Muscle layer of duodenum (tissue), 2 donors: Measurements from ENCODE around the gene GCC2.
"Not testable (repeated sequence)": the region's sequence is repeated elsewhere in the genome, so short reads cannot be mapped to it uniquely, and the experiment has no call there.

Experiments used
- H3K27ac ChIP-seq: one replicate; pipeline ENCODE4 v1.7.0; 2013; ENCODE audit warnings: mild to moderate bottlenecking, low read length
- H3K27me3 ChIP-seq: one replicate; pipeline ENCODE4 v1.7.0; 2013; ENCODE audit warnings: low read depth, mild to moderate bottlenecking, control low read depth, low read length
- H3K36me3 ChIP-seq, 2 donors: one replicate each; pipeline ENCODE4 v1.7.0; 2013; ENCODE audit warnings: low read length in 2 of 2, control low read depth in 1 of 2, mild to moderate bottlenecking in 1 of 2; ENCODE audit not compliant: insufficient read depth in 2 of 2, control insufficient read depth in 1 of 2
- H3K4me1 ChIP-seq, 2 donors: one replicate each; pipeline ENCODE4 v1.7.0; 2013; ENCODE audit warnings: low read length in 2 of 2, mild to moderate bottlenecking in 2 of 2, control low read depth in 1 of 2, moderate library complexity in 1 of 2; ENCODE audit not compliant: insufficient read depth in 2 of 2, control insufficient read depth in 1 of 2
- H3K4me3 ChIP-seq, 2 donors: one replicate each; pipeline ENCODE4 v1.7.0; 2013; ENCODE audit warnings: low read length in 2 of 2, low read depth in 1 of 2, mild to moderate bottlenecking in 1 of 2
- H3K9me3 ChIP-seq, 2 donors: one replicate each; pipeline ENCODE4 v1.7.0; 2013; ENCODE audit warnings: low read length in 2 of 2, control low read depth in 1 of 2, mild to moderate bottlenecking in 1 of 2; ENCODE audit not compliant: control insufficient read depth in 1 of 2
- donor health status: healthy.

The GCC2 gene

DNA sequence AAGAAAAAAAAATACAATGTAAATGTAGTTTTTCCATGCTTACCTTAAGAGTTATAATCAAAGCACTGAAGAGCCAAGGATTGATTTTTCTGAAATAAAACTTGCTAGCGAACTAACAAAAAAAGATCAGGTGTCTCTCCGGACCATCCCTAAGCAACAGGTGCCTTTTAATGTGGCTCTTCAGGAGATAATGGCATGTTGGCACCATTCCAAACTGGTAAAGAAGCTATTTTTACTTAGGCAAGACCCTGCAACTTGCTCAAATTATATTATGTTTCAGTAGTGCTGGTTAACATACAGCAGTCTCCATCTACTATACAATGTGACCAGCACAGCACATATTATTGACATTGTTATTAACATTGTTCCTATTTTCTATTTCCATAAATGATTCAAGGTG is 2.3 kb upstream of the GCC2 start:
- Histone ChIP-seq H3K9me3 (no peaks in the 10 kb centered on the region), H3K27me3 (no peaks in the 10 kb centered on the region), H3K4me1 (peaks cover 7 to 14% of the 10 kb centered on the region in 2 donors), H3K36me3 (no peaks in the 10 kb centered on the region), H3K27ac (no peak overlapping the region), H3K4me3 (no peak overlapping the region)

DNA sequence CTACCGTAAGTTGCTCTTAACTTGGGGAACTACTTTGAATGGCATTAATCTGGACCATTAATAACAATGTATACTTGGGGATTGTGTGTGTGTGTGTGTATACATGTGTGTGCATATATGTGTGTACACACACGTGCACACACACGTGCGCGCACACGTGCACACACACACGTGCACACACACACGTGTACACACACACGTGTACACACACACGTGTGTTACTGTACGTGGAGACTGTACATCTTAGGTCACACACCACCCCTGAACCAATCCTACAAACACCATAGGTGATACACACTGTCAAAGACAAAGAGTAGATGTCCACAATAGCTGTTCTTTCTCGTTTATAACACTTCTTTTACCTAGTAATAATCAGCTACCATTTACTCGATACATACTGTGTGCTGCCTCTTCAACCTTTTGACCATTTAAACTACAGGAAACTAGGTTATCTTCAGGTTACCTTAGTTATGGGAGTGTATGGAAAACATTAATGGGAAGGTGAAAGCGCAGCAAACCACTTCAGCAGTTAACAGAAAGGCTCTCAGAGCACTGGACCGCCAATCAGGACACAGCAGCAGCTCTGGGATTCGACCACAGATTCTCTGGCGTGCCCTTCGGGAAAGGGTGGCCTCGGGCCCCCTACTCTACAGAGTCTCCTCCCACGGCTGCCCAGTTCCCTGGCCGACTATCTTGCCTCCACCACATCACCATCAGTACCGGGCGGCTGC is 894 bp upstream of the GCC2 start:
- Histone ChIP-seq H3K4me3 (peak overlapping the region; percentile 94 to 97), H3K4me1 (peaks cover 7 to 14% of the 10 kb centered on the region in 2 donors), H3K27ac (peak overlapping the region; percentile 97), H3K36me3 (peaks cover 0 to 5% of the 10 kb centered on the region in 2 donors), H3K27me3 (no peaks in the 10 kb centered on the region), H3K9me3 (no peaks in the 10 kb centered on the region)

DNA sequence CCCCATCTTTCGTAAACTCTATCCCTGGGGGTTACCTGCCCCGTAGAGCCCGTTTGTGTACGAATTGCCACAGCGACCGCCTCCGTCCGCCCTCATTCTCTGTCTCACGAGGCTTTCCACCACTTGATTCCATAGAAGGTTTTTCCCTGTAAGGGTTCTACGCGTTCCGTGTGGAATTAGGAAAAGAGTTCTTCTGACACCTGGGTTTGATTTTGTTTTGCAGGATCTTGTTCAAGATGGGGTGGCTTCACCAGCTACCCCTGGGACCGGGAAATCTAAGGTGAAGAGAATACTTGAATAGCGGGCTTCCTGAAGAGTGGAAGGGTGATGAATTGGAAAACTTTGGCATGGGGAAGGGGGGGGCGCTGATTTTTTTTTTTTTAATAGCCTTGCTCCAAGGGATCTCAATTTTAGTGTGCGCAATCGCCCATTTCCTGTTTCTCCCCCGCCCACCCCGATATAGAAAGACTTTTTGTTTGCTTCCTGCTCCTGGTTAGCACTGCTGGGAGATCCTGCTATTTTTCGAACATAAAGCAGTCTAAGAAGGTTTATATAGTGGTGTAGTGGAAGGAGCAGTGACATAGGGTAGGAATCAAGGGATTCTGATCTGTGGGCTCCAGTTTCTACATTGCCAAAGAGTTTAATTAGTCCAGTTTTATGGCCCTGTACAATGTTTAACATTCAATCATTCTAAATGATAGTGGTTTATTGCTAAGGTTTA is 564 bp downstream of the GCC2 start:
- Histone ChIP-seq H3K9me3 (no peaks in the 10 kb centered on the region), H3K4me3 (peak overlapping the region; percentile 94 to 97), H3K27ac (peak overlapping the region; percentile 97), H3K27me3 (no peaks in the 10 kb centered on the region), H3K4me1 (peaks cover 7 to 14% of the 10 kb centered on the region in 2 donors), H3K36me3 (peaks cover 5 to 17% of the 10 kb centered on the region in 2 donors)

DNA sequence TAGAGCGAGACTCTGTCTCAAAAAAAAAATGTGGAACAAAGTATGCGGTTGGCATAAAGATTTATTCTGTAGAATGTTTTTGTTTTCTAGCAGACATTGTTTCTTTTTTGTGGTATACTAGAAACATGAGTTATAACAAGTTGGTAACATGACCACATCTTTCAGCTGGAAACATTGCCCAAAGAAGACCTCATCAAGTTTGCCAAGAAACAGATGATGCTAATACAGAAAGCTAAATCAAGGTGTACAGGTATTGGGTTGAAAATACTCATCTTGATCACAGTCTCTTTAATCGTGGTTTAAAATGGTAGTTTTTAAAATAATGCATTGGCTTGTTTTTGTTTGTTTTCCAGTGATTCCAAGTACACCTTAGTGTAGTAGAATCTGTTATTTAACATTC is 1.9 kb downstream of the GCC2 start:
- H3K9me3 ChIP-seq = peaks cover 0 to 1% of the 10 kb centered on the region in 2 donors
- H3K27ac ChIP-seq = no peak overlapping the region
- no peak overlapping the region for H3K4me3 ChIP-seq
- H3K4me1 ChIP-seq = peaks cover 7 to 14% of the 10 kb centered on the region in 2 donors
- peaks cover 12 to 30% of the 10 kb centered on the region in 2 donors for H3K36me3 ChIP-seq
- no peaks in the 10 kb centered on the region for H3K27me3 ChIP-seq

DNA sequence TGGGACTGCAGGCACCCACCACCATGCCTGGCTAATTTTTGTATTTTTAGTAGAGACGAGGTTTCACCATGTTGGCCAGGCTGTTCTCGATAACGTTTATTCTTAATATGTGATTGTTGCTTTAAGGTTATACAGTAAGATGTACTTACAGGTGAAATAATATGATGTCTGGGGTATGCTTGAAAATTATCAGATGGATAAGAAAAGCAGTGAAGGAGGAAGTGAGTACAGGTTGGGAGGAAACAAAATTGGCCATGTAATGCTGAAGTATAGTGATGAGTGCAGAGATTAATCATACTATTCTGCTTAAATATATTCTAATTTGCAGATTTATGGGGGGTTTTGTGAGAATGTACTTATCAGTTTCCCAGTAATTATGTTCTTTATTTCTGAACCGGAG is 3.0 kb downstream of the GCC2 start:
- peaks cover 21 to 41% of the 10 kb centered on the region in 2 donors for H3K36me3 ChIP-seq

DNA sequence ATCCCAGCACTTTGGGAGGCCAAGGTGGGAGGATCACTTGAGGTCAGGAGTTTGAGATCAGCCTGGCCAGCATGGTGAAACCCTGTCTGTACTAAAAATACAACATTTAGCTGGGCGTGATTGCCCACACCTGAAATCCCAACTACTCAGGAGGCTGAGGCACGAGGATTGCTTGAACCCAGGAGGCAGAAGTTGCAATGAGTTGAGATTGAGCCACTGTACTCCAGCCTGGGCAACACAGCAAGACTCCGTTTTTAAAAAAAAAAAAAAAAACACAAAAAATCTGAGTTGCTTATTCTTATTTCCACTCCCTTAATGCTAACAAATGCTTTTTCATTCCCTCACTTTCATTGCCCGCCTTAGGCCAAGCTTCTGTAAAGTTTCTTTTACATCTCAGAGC is 4.5 kb downstream of the GCC2 start:
- not testable (repeated sequence) for H3K27me3 ChIP-seq, H3K4me1 ChIP-seq, H3K4me3 ChIP-seq, H3K27ac ChIP-seq
- peaks cover 22 to 56% of the 10 kb centered on the region in 2 donors for H3K36me3 ChIP-seq
- H3K9me3 ChIP-seq = peaks cover 0 to 13% of the 10 kb centered on the region in 2 donors

More for the DNA sequence above, 3.0 kb downstream of the GCC2 start:
- Histone ChIP-seq H3K4me3 (no peak overlapping the region), H3K4me1 (peaks cover 7 to 14% of the 10 kb centered on the region in 2 donors), H3K27me3 (no peaks in the 10 kb centered on the region), H3K9me3 (peaks cover 0 to 4% of the 10 kb centered on the region in 2 donors), H3K27ac (no peak overlapping the region)

DNA sequence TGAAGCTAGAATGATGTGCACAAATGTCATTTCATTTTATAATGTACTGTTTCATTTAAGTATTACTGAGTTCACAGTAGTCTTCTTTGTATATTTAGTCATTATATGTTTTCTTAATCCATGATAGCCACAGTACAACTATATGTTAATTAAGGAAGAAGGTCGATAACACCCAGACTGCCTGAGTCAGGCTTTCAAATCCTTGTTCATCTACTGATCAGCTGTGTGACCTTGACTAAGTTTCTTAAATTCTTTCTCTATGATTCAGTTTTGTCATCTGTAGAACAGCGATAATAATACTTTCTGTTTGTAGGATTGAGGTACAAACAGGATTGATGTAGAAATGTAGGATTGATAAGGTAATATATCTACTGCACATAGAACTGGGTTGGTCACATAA is 5.4 kb downstream of the GCC2 start:
- peaks cover 7 to 9% of the 10 kb centered on the region in 2 donors for H3K4me1 ChIP-seq
- H3K36me3 ChIP-seq = peaks cover 22 to 62% of the 10 kb centered on the region in 2 donors
- H3K4me3 ChIP-seq = no peak overlapping the region
- H3K9me3 ChIP-seq = peaks cover 0 to 15% of the 10 kb centered on the region in 2 donors
- no peaks in the 10 kb centered on the region for H3K27me3 ChIP-seq
- H3K27ac ChIP-seq = no peak overlapping the region

DNA sequence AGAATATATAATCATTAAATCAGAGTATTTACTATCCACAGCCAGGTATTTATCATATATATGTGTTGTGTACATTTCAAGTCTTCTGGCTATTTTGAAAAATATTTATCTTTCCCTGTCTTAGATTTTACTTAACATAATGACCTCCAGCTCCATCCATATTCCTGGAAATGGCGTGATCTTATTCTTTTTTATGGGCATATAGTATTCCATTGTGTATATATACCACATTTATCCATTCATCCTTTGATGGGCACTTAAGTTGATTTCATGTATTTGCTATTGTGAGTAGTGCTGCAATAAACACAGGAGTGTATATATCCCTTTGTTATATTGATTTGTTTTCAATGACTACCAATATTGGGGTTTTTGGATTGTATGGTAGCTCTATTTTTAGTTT is 6.6 kb downstream of the GCC2 start:
- no peaks in the 10 kb centered on the region for H3K27me3 ChIP-seq

DNA sequence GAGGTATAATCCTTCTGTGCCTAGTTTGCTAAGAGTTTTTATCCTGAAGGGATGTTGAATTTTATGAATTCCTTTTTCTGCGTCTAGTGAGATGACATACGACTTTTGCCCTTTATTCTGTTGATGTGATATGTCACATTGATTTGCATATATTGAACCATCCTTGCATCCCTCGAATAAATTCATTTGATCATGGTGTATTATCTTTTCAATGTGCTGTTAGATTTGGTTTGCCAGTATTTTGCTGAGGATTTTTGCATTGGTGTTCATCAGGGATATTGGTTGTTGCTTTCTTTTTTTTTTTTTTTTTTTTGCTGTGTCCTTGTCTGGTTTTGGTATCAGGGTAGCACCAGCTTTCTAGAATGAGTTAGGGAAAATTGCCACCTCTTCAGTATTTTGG is 9.1 kb downstream of the GCC2 start:
- Histone ChIP-seq H3K9me3 (peaks cover 0 to 15% of the 10 kb centered on the region in 2 donors), H3K36me3 (peaks cover 22 to 68% of the 10 kb centered on the region in 2 donors), H3K27me3 (no peaks in the 10 kb centered on the region), H3K4me3 (no peak overlapping the region), H3K27ac (no peak overlapping the region), H3K4me1 (no peaks in the 10 kb centered on the region)

More for the DNA sequence above, 6.6 kb downstream of the GCC2 start:
- Histone ChIP-seq H3K4me1 (peaks cover 0 to 2% of the 10 kb centered on the region in 2 donors), H3K9me3 (peaks cover 0 to 15% of the 10 kb centered on the region in 2 donors), H3K27ac (no peak overlapping the region), H3K4me3 (no peak overlapping the region), H3K36me3 (peaks cover 22 to 63% of the 10 kb centered on the region in 2 donors)

DNA sequence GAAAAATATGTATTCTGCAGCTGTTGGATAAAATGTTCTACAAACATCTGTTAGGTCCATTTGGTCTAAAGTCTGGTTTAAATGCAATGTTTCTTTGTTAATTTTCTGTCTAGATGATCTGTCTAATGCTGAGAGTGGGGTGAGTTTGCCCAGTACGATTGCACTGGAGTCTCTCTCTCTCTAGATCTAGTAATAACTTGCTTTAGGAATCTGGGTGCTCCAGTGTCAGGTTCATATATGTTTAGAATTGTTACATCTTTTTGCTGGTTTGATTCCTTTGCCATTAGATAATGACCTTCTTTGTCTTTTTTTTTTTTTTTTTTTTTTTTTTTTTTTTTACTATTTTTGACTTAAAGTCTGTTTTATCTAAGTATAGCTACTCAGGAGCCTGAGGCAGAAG is 10.4 kb downstream of the GCC2 start:
- Histone ChIP-seq H3K9me3 (peaks cover 0 to 15% of the 10 kb centered on the region in 2 donors), H3K4me3 (no peak overlapping the region), H3K4me1 (no peaks in the 10 kb centered on the region), H3K36me3 (peaks cover 32 to 70% of the 10 kb centered on the region in 2 donors), H3K27me3 (no peaks in the 10 kb centered on the region), H3K27ac (no peak overlapping the region)

DNA sequence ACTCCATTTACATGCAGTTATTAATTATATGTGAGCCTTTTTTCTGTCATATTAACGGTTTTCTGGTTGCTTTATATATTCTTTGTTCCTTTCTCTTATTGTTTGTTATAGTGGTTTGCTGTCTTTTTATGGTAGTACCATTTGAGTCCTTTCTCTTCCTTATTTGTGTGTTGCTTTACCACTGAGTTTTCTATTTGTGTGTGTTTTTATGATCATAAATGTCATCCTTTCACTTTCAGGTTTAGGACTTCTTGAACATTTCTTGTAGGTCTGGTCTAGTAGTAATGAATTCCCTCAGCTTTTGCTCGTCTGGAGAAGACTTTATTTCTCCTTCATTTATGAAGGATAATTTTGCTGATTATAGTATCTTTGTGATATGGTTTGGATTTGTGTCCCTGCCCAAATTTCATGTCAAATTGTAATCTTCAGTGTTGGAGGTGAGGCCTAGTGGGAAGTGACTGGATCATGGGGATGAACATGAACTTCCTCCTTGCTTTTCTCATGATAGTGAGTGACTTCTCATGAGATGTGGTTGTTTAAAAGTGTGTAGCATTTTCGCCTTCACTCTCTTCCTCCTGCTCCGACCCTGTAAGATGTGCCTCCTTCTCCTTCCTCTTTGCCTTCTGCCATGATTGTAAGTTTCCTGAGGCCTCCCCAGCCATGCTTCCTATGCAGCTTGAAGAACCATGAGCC is 11.5 kb downstream of the GCC2 start:
- Histone ChIP-seq H3K4me1 (no peaks in the 10 kb centered on the region), H3K27ac (no peak overlapping the region), H3K36me3 (peaks cover 37 to 70% of the 10 kb centered on the region in 2 donors), H3K9me3 (peaks cover 0 to 15% of the 10 kb centered on the region in 2 donors), H3K4me3 (no peak overlapping the region), H3K27me3 (no peaks in the 10 kb centered on the region)
